Colonic mucosa (tissue), 4 donors: Measurements from ENCODE around the gene MTAP. TPM values are rescaled to one million over a fixed set of nuclear protein-coding genes. Genes with fewer than 3 reads are reported as not detected.

Experiments
- DNase-seq: peaks from one replicate; pipeline ENCODE4 v3.0.0-alpha.2; 2020
- H3K27ac ChIP-seq: fragments of 200-600 bp; one replicate; pipeline ENCODE4 v1.8.0; 2021
- H3K27me3 ChIP-seq: fragments of 200-600 bp; one replicate; pipeline ENCODE4 v1.8.0; 2021
- H3K36me3 ChIP-seq: fragments of 200-600 bp; one replicate; pipeline ENCODE4 v1.8.0; 2021
- H3K4me1 ChIP-seq: fragments of 200-600 bp; one replicate; pipeline ENCODE4 v1.8.0; 2021; ENCODE audit warnings: mild to moderate bottlenecking
- H3K4me3 ChIP-seq: fragments of 200-600 bp; one replicate; pipeline ENCODE4 v1.8.0; 2021
- H3K9ac ChIP-seq, 2 donors: one replicate each; pipeline ENCODE4 v1.7.0; 2013; ENCODE audit warnings: control low read depth in 2 of 2, low read depth in 2 of 2, low read length in 2 of 2
- H3K9me3 ChIP-seq: fragments of 200-600 bp; one replicate; pipeline ENCODE4 v1.8.0; 2021
- CTCF ChIP-seq: fragments of 200-600 bp; IDR thresholded peaks from one replicate; pipeline ENCODE4 v1.8.0; 2022; ENCODE audit warnings: antibody characterized with exemption, mild to moderate bottlenecking
- intact Hi-C: fragments of 100-400 bp; cut with DNase I; formaldehyde crosslinking; loops from one replicate; pipeline ENCODE4 v1.14.1; 2022
- total RNA-seq, 2 donors: library from RNA; stranded (reverse); fragmentation: NEBNext Ultra II Directional in 1 of 2; extraction: Animal tissue kit (Norgen Biotek cat#: 25700) in 1 of 2; gene quantifications; one replicate each; pipeline ENCODE4 v1.2.1, GENCODE V29; 2021
- donor health status: healthy.
- donor health status: DM: no; HTN: no; CAD: no.
- donor health status: DM: no; HTN: no; CAD: no.

The MTAP gene
- total RNA-seq, 2 donors from 2014 or later: 22.0 to 24.4 TPM

- no peak for TF ChIP-seq CTCF
- Histone ChIP-seq H3K27ac (no peak overlapping the region), H3K36me3 (no peaks in the 10 kb centered on the region)
These were observed 35.1 kb downstream of the MTAP start for GRCh38 chr9:21837501-21837900.

GRCh38 chr9:21840647-21841046 is 38.2 kb downstream of the MTAP start:
- no peaks in the 10 kb centered on the region for H3K36me3 ChIP-seq
- no peak overlapping the region for H3K4me3 ChIP-seq
- intact Hi-C loops: no loop called here
- no peak for DNase-seq
- no peaks in the 10 kb centered on the region for H3K9me3 ChIP-seq
- H3K27ac ChIP-seq: no peak overlapping the region
- H3K9ac ChIP-seq: no peak overlapping the region
- H3K4me1 ChIP-seq: no peaks in the 10 kb centered on the region
- no peaks in the 10 kb centered on the region for H3K27me3 ChIP-seq
- TF ChIP-seq CTCF: no peak

More at GRCh38 chr9:21837501-21837900, 35.1 kb downstream of the MTAP start:
- Histone ChIP-seq H3K9ac (no peak overlapping the region), H3K4me3 (no peak overlapping the region), H3K27me3 (no peaks in the 10 kb centered on the region), H3K9me3 (no peaks in the 10 kb centered on the region), H3K4me1 (no peaks in the 10 kb centered on the region)
- intact Hi-C loops: no loop called here
- DNase-seq: no peak

- Histone ChIP-seq H3K4me3 (no peak overlapping the region), H3K27me3 (no peaks in the 10 kb centered on the region), H3K9me3 (no peaks in the 10 kb centered on the region), H3K4me1 (no peaks in the 10 kb centered on the region), H3K36me3 (no peaks in the 10 kb centered on the region), H3K27ac (no peak overlapping the region), H3K9ac (no peak overlapping the region)
- TF ChIP-seq CTCF: no peak
- intact Hi-C loops: no loop called here
- DNase-seq: peak; percentile 40
These were observed 38.7 kb downstream of the MTAP start for GRCh38 chr9:21841133-21841532.

- intact Hi-C loops: no loop called here
- Histone ChIP-seq H3K27ac (no peak overlapping the region), H3K27me3 (no peaks in the 10 kb centered on the region), H3K9ac (no peak overlapping the region), H3K4me3 (no peak overlapping the region), H3K9me3 (no peaks in the 10 kb centered on the region), H3K36me3 (no peaks in the 10 kb centered on the region), H3K4me1 (no peaks in the 10 kb centered on the region)
- DNase-seq: no peak
- no peak for TF ChIP-seq CTCF
These were observed 46.2 kb downstream of the MTAP start for GRCh38 chr9:21848615-21849014.

GRCh38 chr9:21852754-21853153 is 50.3 kb downstream of the MTAP start:
- Histone ChIP-seq H3K27ac (no peak overlapping the region), H3K9ac (no peak overlapping the region), H3K9me3 (no peaks in the 10 kb centered on the region), H3K36me3 (no peaks in the 10 kb centered on the region), H3K27me3 (no peaks in the 10 kb centered on the region), H3K4me3 (no peak overlapping the region), H3K4me1 (no peaks in the 10 kb centered on the region)
- no peak for TF ChIP-seq CTCF
- intact Hi-C loops: no loop called here
- no peak for DNase-seq

- H3K4me3 ChIP-seq: no peak overlapping the region
- no peaks in the 10 kb centered on the region for H3K9me3 ChIP-seq
- DNase-seq: no peak
- no peaks in the 10 kb centered on the region for H3K4me1 ChIP-seq
- no peaks in the 10 kb centered on the region for H3K27me3 ChIP-seq
- no peak for TF ChIP-seq CTCF
- H3K36me3 ChIP-seq: no peaks in the 10 kb centered on the region
- no peak overlapping the region for H3K9ac ChIP-seq
- no peak overlapping the region for H3K27ac ChIP-seq
- intact Hi-C loops: no loop called here
These were observed 51.0 kb downstream of the MTAP start for GRCh38 chr9:21853414-21853813.
